NT2/D1 (cell line): ENCODE data around the gene NAT9.

Experiments used
- DNase-seq: peaks from one replicate; pipeline ENCODE4 v3.0.0-alpha.2; 2011; ENCODE audit warnings: low read depth, low spot score
- H3K27me3 ChIP-seq: 2 replicates; pipeline ENCODE4 v1.6.0; 2011; ENCODE audit warnings: mild to moderate bottlenecking; ENCODE audit not compliant: insufficient read length, insufficient read depth
- H3K36me3 ChIP-seq: 2 replicates; pipeline ENCODE4 v1.6.1; 2011; ENCODE audit warnings: mild to moderate bottlenecking, low read length, mixed read lengths; ENCODE audit not compliant: insufficient read depth, insufficient read length
- H3K4me1 ChIP-seq: 2 replicates; pipeline ENCODE4 v1.5.1; 2011; ENCODE audit not compliant: insufficient read depth, insufficient read length
- H3K4me3 ChIP-seq: 2 replicates; pipeline ENCODE4 v1.5.1; 2011; ENCODE audit warnings: low read depth; ENCODE audit not compliant: insufficient read length
- H3K9ac ChIP-seq: 2 replicates; pipeline ENCODE4 v1.6.0; 2011; ENCODE audit warnings: low read depth; ENCODE audit not compliant: insufficient read length
- H3K9me3 ChIP-seq: 2 replicates; pipeline ENCODE4 v1.5.1; 2011; ENCODE audit warnings: mild to moderate bottlenecking, low read length; ENCODE audit not compliant: insufficient read depth
- SUZ12 ChIP-seq: IDR thresholded peaks from 2 replicates; pipeline ENCODE4 v1.6.1; 2011; ENCODE audit not compliant: insufficient read length, insufficient read depth; ENCODE audit errors: extremely low read depth
- YY1 ChIP-seq: IDR thresholded peaks from 2 replicates; pipeline ENCODE4 v1.6.1; 2011; ENCODE audit not compliant: insufficient read length, insufficient read depth
- ZNF274 ChIP-seq: IDR thresholded peaks from 2 replicates; pipeline ENCODE4 v1.6.1; 2011; ENCODE audit warnings: mild to moderate bottlenecking, low read depth, low read length

Gene NAT9

DNA sequence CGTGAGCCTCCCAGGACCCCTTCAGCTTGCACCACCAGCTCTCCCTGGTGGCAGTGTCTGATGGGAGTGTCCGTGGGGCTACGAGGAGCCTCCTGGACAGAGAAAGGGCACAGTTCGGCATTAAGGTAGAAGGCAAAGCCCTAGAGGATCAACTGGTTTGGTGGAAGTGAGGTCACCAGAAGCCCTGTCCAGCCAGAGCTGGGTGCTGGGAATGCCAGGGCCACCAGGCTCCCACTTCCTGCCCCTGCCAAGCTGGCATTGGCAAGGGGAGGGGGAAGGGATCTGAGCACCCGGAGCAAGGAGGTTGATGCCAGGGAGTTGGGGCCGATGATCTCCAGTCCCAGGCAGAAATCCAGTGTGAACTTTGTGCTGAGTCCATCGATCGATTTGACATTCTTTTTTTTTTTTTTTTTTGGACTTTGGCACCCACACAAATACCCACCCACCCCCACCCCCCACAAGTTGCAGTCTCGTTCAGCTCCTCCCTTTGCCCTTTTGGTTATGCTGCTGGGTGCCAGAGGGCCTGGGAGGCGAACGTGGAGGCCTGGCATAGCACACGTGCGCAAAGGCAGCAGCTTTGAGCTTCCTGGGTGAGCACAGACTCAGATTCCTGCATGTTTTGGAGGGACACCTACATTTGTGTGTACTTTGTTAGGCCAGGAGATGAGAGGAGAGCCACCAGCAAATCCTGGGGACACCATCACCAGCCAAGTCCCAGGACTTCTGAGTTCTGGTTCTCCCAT lies 25.6 kb downstream of the NAT9 start:
- Histone ChIP-seq H3K9ac (peak overlapping the region; percentile 96), H3K4me1 (peaks cover 46% of the 10 kb centered on the region), H3K27me3 (no peaks in the 10 kb centered on the region), H3K4me3 (peak overlapping the region; percentile 96), H3K9me3 (no peaks in the 10 kb centered on the region), H3K36me3 (peaks cover 8% of the 10 kb centered on the region)
- TF ChIP-seq YY1 (no peak), SUZ12 (no peak), ZNF274 (no peak)
- DNase-seq: no peak

- no peak for DNase-seq
- Histone ChIP-seq H3K9me3 (no peaks in the 10 kb centered on the region), H3K9ac (peak overlapping the region; percentile 96), H3K36me3 (peaks cover 8% of the 10 kb centered on the region), H3K4me1 (peaks cover 49% of the 10 kb centered on the region), H3K27me3 (no peaks in the 10 kb centered on the region), H3K4me3 (peak overlapping the region; percentile 96)
- no peak for TF ChIP-seq SUZ12
Observed at GRCh38 chr17:74750039-74750326, 26.2 kb downstream of the NAT9 start.

- H3K27me3 ChIP-seq: no peaks in the 10 kb centered on the region
- H3K9me3 ChIP-seq: no peaks in the 10 kb centered on the region
- H3K4me3 ChIP-seq: peak overlapping the region; percentile 96
- H3K36me3 ChIP-seq: peaks cover 8% of the 10 kb centered on the region
- TF ChIP-seq SUZ12 (no peak), ZNF274 (no peak), YY1 (no peak)
- H3K9ac ChIP-seq: peak overlapping the region; percentile 96
- DNase-seq: no peak
- peaks cover 51% of the 10 kb centered on the region for H3K4me1 ChIP-seq
Observed at GRCh38 chr17:74749279-74750038, 26.7 kb downstream of the NAT9 start.

DNA sequence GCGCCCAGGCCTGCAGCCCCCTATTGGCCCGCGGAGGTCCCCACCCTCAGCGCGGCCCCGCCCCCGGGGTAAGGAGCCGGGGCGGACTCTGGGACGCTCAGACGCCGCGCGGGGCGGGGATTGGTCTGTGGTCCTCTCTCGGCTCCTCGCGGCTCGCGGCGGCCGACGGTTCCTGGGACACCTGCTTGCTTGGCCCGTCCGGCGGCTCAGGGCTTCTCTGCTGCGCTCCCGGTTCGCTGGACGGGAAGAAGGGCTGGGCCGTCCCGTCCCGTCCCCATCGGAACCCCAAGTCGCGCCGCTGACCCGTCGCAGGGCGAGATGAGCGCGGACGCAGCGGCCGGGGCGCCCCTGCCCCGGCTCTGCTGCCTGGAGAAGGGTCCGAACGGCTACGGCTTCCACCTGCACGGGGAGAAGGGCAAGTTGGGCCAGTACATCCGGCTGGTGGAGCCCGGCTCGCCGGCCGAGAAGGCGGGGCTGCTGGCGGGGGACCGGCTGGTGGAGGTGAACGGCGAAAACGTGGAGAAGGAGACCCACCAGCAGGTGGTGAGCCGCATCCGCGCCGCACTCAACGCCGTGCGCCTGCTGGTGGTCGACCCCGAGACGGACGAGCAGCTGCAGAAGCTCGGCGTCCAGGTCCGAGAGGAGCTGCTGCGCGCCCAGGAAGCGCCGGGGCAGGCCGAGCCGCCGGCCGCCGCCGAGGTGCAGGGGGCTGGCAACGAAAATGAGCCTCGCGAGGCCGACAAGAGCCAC lies 27.4 kb downstream of the NAT9 start, which contains the start of gene NHERF1:
NHERF1 (plus strand) TSS at position 100 of the 750 bp plus-strand sequence; CDS start at position 319, 219 bp downstream.
- peak within 1 kb of the TSS; percentile 96 for H3K4me3 ChIP-seq
- TF ChIP-seq ZNF274: no peak
- TF ChIP-seq YY1: no peak
- no peak for TF ChIP-seq SUZ12
- no peaks in the 10 kb centered on the region for H3K9me3 ChIP-seq
- peak within 1 kb of the TSS; percentile 96 for H3K9ac ChIP-seq
- DNase-seq: peak; percentile 74
- no peaks in the 10 kb centered on the region for H3K27me3 ChIP-seq
- H3K36me3 ChIP-seq: peaks cover 8% of the 10 kb centered on the region
- peaks cover 51% of the 10 kb centered on the region for H3K4me1 ChIP-seq

DNA sequence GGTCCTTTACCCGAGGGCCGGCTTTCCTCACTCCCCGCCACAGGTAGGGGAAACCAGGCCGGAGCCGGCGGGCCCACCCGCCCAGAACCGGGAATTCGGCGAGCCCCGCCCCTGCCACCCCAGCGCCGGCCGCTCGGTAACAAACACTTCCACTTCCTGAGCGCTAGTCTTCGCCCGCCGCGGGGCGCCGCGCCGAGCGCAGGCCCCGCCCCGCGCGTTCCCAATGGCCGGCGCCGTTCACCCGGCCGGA lies 27.9 kb downstream of the NAT9 start:
- TF ChIP-seq ZNF274 (no peak), SUZ12 (no peak), YY1 (no peak)
- no peak for DNase-seq
- Histone ChIP-seq H3K4me1 (peaks cover 51% of the 10 kb centered on the region), H3K36me3 (peaks cover 8% of the 10 kb centered on the region), H3K27me3 (no peaks in the 10 kb centered on the region), H3K9me3 (no peaks in the 10 kb centered on the region), H3K9ac (peak overlapping the region; percentile 39), H3K4me3 (no peak overlapping the region)

DNA sequence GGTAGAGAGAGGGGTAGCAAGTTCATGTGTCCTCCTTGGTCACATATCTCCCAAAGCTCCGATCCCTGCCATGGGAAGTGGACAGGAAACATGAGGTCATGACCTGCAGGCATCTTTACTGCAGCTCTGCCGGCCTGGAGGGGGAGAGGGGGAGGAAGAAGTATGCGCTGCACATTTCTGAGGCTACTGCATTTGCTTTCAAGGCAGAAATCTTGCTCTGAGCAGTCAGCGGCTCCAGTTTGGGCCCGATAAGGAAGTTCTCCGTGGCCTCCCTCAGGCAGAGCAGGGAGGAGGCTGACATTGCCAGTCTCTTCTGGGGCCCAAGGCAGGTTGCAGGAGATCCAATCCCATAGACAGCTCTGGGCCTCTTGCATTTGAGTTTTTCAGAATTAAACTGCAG lies 29.2 kb downstream of the NAT9 start:
- Histone ChIP-seq H3K27me3 (no peaks in the 10 kb centered on the region), H3K9me3 (no peaks in the 10 kb centered on the region), H3K4me3 (no peak overlapping the region), H3K4me1 (peaks cover 42% of the 10 kb centered on the region), H3K36me3 (peaks cover 4% of the 10 kb centered on the region), H3K9ac (peak overlapping the region; percentile 46)
- no peak for TF ChIP-seq ZNF274
- TF ChIP-seq YY1: no peak
- no peak for TF ChIP-seq SUZ12
- no peak for DNase-seq

DNA sequence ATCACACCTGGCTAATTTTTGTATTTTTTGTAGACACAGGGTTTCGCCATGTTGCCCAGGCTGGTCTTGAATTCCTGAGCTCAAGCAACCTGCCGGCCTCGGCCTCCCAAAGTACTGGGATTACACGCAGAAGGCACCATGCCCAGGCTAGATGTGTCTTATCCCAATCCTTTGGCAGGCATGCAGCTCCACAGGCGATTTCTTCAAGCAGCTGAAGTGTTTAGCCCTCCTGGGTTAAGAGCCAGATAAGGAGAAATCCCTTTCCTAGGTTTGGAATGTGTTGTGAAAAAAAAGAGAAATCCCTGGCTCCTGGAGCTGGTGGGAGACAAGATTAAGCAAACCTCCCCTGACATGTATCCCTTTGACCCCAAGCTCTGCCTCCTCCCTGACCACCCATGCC lies 29.8 kb downstream of the NAT9 start:
- H3K9me3 ChIP-seq: no peaks in the 10 kb centered on the region
- DNase-seq: no peak
- no peak overlapping the region for H3K9ac ChIP-seq
- H3K36me3 ChIP-seq: peaks cover 4% of the 10 kb centered on the region
- TF ChIP-seq SUZ12 (no peak), ZNF274 (no peak), YY1 (no peak)
- peaks cover 36% of the 10 kb centered on the region for H3K4me1 ChIP-seq
- no peak overlapping the region for H3K4me3 ChIP-seq
- H3K27me3 ChIP-seq: no peaks in the 10 kb centered on the region
